WTC11 (cell line): ENCODE data around the gene SLC9A2.

Experiments used
- CTCF ChIP-seq: fragments of 200-600 bp; IDR thresholded peaks from 2 replicates; pipeline ENCODE4 v1.8.0; 2022; ENCODE audit warnings: antibody characterized with exemption
- NR2C2 ChIP-seq: sonication (generic); formaldehyde crosslinking; IDR thresholded peaks from 2 replicates; pipeline ENCODE4 v1.8.0; 2022; ENCODE audit warnings: mild to moderate bottlenecking, missing genetic modification reagents
- TF ChIP-seq, protein P1 (sequence below): sonication (generic); formaldehyde crosslinking; IDR thresholded peaks from 2 replicates; pipeline ENCODE4 v1.8.0; 2022; ENCODE audit warnings: mild to moderate bottlenecking, missing genetic modification reagents

GRCh38 chr2:102620332-102620731 lies 979 bp downstream of the SLC9A2 start:
- TF ChIP-seq, protein P1, sequence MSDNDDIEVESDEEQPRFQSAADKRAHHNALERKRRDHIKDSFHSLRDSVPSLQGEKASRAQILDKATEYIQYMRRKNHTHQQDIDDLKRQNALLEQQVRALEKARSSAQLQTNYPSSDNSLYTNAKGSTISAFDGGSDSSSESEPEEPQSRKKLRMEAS (CRISPR knock-in tag) = no peak
- no peak for TF ChIP-seq NR2C2 (CRISPR knock-in tag)
- no peak for TF ChIP-seq CTCF
